ENCODE data around the gene CFAP47.

Gene CFAP47

GRCh38 chrX:36414056-36414455 lies 494.5 kb downstream of the CFAP47 start:
- TF ChIP-seq, protein P1, sequence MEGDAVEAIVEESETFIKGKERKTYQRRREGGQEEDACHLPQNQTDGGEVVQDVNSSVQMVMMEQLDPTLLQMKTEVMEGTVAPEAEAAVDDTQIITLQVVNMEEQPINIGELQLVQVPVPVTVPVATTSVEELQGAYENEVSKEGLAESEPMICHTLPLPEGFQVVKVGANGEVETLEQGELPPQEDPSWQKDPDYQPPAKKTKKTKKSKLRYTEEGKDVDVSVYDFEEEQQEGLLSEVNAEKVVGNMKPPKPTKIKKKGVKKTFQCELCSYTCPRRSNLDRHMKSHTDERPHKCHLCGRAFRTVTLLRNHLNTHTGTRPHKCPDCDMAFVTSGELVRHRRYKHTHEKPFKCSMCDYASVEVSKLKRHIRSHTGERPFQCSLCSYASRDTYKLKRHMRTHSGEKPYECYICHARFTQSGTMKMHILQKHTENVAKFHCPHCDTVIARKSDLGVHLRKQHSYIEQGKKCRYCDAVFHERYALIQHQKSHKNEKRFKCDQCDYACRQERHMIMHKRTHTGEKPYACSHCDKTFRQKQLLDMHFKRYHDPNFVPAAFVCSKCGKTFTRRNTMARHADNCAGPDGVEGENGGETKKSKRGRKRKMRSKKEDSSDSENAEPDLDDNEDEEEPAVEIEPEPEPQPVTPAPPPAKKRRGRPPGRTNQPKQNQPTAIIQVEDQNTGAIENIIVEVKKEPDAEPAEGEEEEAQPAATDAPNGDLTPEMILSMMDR (conservative IDR thresholded peaks at IDR 0.05; ENCODE audit: low read length), result no peak
- H3K4me3 ChIP-seq (ENCODE audit: low read length), result no peak overlapping the region
- no peak for DNase-seq (ENCODE audit: low read depth)

DNA sequence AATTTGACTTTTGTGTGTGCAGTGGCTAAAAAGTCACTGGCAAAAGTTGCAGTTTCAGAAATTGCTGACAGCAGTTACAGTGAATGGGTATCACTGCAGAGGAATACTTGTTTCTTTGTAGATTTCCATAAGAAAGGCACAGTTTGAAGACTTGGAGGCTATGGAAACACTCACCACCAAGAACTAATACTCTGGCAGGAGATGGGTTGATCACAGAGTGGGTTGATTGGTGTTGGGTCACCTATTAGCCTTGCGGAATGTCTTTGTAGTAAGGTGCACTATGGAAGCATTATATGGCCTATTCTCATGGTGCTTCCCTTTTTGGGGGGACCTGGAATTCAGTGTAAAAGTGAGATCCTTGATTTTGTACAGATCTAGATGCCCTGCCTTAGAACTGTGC lies 502.8 kb downstream of the CFAP47 start:
- TF ChIP-seq, protein P1 (conservative IDR thresholded peaks at IDR 0.05; ENCODE audit: low read length), result no peak
- H3K4me3 ChIP-seq (ENCODE audit: low read length), result no peak overlapping the region
- DNase-seq (ENCODE audit: low read depth), result no peak

- no peak overlapping the region for H3K4me3 ChIP-seq (ENCODE audit: low read length)
- no peak for DNase-seq (ENCODE audit: low read depth)
- TF ChIP-seq, protein P1 (conservative IDR thresholded peaks at IDR 0.05; ENCODE audit: low read length), result no peak
These were observed 512.3 kb downstream of the CFAP47 start for GRCh38 chrX:36431819-36432218.

DNA sequence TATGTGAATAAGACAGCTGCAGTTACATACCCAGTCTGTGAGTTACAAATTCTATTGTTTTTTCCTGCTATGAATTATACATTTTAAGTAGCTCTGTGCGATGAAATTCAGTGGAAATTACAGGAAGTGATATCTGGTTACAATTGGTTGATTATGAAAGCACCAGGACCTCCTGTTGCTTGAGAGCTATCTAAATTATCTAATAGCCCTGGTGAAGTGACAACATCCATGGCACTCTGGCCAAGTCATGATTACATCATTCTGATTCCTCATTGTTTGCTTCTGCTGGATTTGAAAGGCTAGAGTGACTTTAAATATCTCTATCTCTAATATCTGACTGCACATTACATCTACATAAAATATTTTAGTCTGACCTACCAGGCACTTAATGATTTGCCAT lies 515.0 kb downstream of the CFAP47 start:
- H3K4me3 ChIP-seq (ENCODE audit: low read length), result no peak overlapping the region
- TF ChIP-seq, protein P1 (conservative IDR thresholded peaks at IDR 0.05; ENCODE audit: low read length), result no peak
- no peak for DNase-seq (ENCODE audit: low read depth)

Data from AG10803 (cell line).